NCI-H2029 treated with DMSO at 0.1 percent for 48 hours (cell line): Measurements from ENCODE around the gene OR4N5.
"Not testable (repeated sequence)": the region's sequence is repeated elsewhere in the genome, so short reads cannot be mapped to it uniquely, and the experiment has no call there.

Source experiments
- DNase-seq: peaks from one replicate; lab custom pipeline; 2025; lab: John Stamatoyannopoulos, UW

OR4N5 gene

GRCh38 chr14:20138520-20138919 is at the start of gene OR4N5:
OR4N5 (plus strand) TSS chr14:20138820; CDS start chr14:20143736, 4,916 bp downstream.
- DNase-seq: no peak

- no peak for DNase-seq
Observed at GRCh38 chr14:20092050-20092449, 46.6 kb upstream of the OR4N5 start.

- no peak for DNase-seq
Observed at GRCh38 chr14:20093442-20093841, 45.2 kb upstream of the OR4N5 start.

GRCh38 chr14:20098926-20099770 is 39.5 kb upstream of the OR4N5 start:
- not testable (repeated sequence) for DNase-seq

- no peak for DNase-seq
Observed at GRCh38 chr14:20110438-20110837, 28.2 kb upstream of the OR4N5 start, which contains the start of gene OR4K17. OR4K17 (plus strand) TSS chr14:20110739; CDS start chr14:20117500, 6,761 bp downstream.

GRCh38 chr14:20112321-20112720 is 26.3 kb upstream of the OR4N5 start:
- no peak for DNase-seq

- no peak for DNase-seq
Observed at GRCh38 chr14:20116748-20117147, 21.9 kb upstream of the OR4N5 start.

- no peak for DNase-seq
Observed at GRCh38 chr14:20118795-20119194, 19.8 kb upstream of the OR4N5 start.

GRCh38 chr14:20143911-20144310 is 5.3 kb downstream of the OR4N5 start:
- no peak for DNase-seq

GRCh38 chr14:20144820-20145219 is 6.2 kb downstream of the OR4N5 start:
- DNase-seq: no peak

GRCh38 chr14:20164462-20164861 is 25.8 kb downstream of the OR4N5 start:
- no peak for DNase-seq

GRCh38 chr14:20167091-20167490 is 28.5 kb downstream of the OR4N5 start:
- no peak for DNase-seq

- DNase-seq: not testable (repeated sequence)
Observed at GRCh38 chr14:20169852-20170251, 31.2 kb downstream of the OR4N5 start.

- DNase-seq: not testable (repeated sequence)
Observed at GRCh38 chr14:20174205-20174604, 35.6 kb downstream of the OR4N5 start.

- DNase-seq: no peak
Observed at GRCh38 chr14:20176330-20176729, 37.7 kb downstream of the OR4N5 start.

- DNase-seq: no peak
Observed at GRCh38 chr14:20177433-20177974, 38.9 kb downstream of the OR4N5 start.

- DNase-seq: no peak
Observed at GRCh38 chr14:20179218-20179617, 40.6 kb downstream of the OR4N5 start.

- DNase-seq: no peak
Observed at GRCh38 chr14:20179880-20180279, 41.3 kb downstream of the OR4N5 start.

- no peak for DNase-seq
Observed at GRCh38 chr14:20180486-20180885, 41.9 kb downstream of the OR4N5 start.

- DNase-seq: no peak
Observed at GRCh38 chr14:20184181-20184580, 45.6 kb downstream of the OR4N5 start.

GRCh38 chr14:20190596-20190995 is 52.0 kb downstream of the OR4N5 start, which contains the start of gene OR11G2:
OR11G2 (plus strand) TSS chr14:20190896; CDS start chr14:20197438, 6,542 bp downstream.
- no peak for DNase-seq

GRCh38 chr14:20191396-20191795 is 52.8 kb downstream of the OR4N5 start:
- DNase-seq: no peak

- no peak for DNase-seq
Observed at GRCh38 chr14:20194101-20194500, 55.5 kb downstream of the OR4N5 start.
